HEK293T (cell line): ENCODE measurements around the gene GRAMD2B.
A peak's percentile ranks its signal among the peaks of the same experiment; 100 is the strongest.
"Not testable (repeated sequence)": the region's sequence is repeated elsewhere in the genome, so short reads cannot be mapped to it uniquely, and the experiment has no call there.

ENCODE experiments used
- CTCF ChIA-PET: fragments of 350-600 bp; formaldehyde crosslinking; extraction: SDS; loops from one replicate; lab custom pipeline; 2021; ENCODE audit warnings: antibody characterized with exemption, inconsistent platforms; lab: Yijun Ruan, JAX
- POLR2A ChIA-PET: fragments of 350-600 bp; formaldehyde crosslinking; extraction: SDS; loops from one replicate; lab custom pipeline; 2020; ENCODE audit warnings: antibody characterized with exemption, inconsistent platforms; lab: Yijun Ruan, JAX
- DNase-seq: peaks from one replicate; pipeline ENCODE4 v3.0.0; 2012; ENCODE audit warnings: mixed read lengths; ENCODE audit errors: extremely low spot score
- ARNT ChIP-seq: fragments of 450-650 bp; IDR thresholded peaks from 2 replicates; pipeline ENCODE4 v1.6.1; 2017; ENCODE audit warnings: mild to moderate bottlenecking
- BHLHE40 ChIP-seq: fragments of 450-650 bp; IDR thresholded peaks from 2 replicates; pipeline ENCODE4 v1.6.1; 2016; ENCODE audit warnings: mild to moderate bottlenecking, moderate library complexity, borderline replicate concordance
- CTBP1 ChIP-seq: fragments of 450-650 bp; IDR thresholded peaks from 2 replicates; pipeline ENCODE4 v1.6.1; 2016; ENCODE audit warnings: borderline replicate concordance
- ELF4 ChIP-seq: fragments of 450-650 bp; IDR thresholded peaks from 2 replicates; pipeline ENCODE4 v1.6.1; 2017; ENCODE audit warnings: antibody characterized with exemption
- FOXA1 ChIP-seq: fragments of 450-650 bp; IDR thresholded peaks from 2 replicates; pipeline ENCODE4 v1.6.1; 2016; ENCODE audit warnings: mild to moderate bottlenecking
- FOXK2 ChIP-seq: fragments of 450-650 bp; IDR thresholded peaks from 2 replicates; pipeline ENCODE4 v1.6.1; 2016; ENCODE audit warnings: mild to moderate bottlenecking
- FOXM1 ChIP-seq: fragments of 450-650 bp; IDR thresholded peaks from 2 replicates; pipeline ENCODE4 v1.6.1; 2017; ENCODE audit warnings: mild to moderate bottlenecking, borderline replicate concordance
- HDGF ChIP-seq: fragments of 450-650 bp; IDR thresholded peaks from 2 replicates; pipeline ENCODE4 v1.6.1; 2017; ENCODE audit warnings: antibody characterized with exemption, borderline replicate concordance
- L3MBTL2 ChIP-seq: fragments of 450-650 bp; conservative IDR thresholded peaks from 2 replicates; pipeline ENCODE4 v1.6.1; 2016; ENCODE audit warnings: mild to moderate bottlenecking
- LEF1 ChIP-seq: fragments of 450-650 bp; IDR thresholded peaks from 2 replicates; pipeline ENCODE4 v1.6.1; 2017; ENCODE audit warnings: mild to moderate bottlenecking, borderline replicate concordance
- NFRKB ChIP-seq: fragments of 450-650 bp; IDR thresholded peaks from 2 replicates; pipeline ENCODE4 v1.6.1; 2016; ENCODE audit warnings: mild to moderate bottlenecking, moderate library complexity
- PKNOX1 ChIP-seq: fragments of 450-650 bp; IDR thresholded peaks from 2 replicates; pipeline ENCODE4 v1.6.1; 2016
- SP1 ChIP-seq: fragments of 450-650 bp; IDR thresholded peaks from 2 replicates; pipeline ENCODE4 v1.6.1; 2017
- SUZ12 ChIP-seq: fragments of 450-650 bp; IDR thresholded peaks from 2 replicates; pipeline ENCODE4 v1.6.1; 2016; ENCODE audit warnings: mild to moderate bottlenecking
- TARDBP ChIP-seq: fragments of 450-650 bp; IDR thresholded peaks from 2 replicates; pipeline ENCODE4 v1.6.1; 2016
- ZNF384 ChIP-seq: fragments of 450-650 bp; IDR thresholded peaks from 2 replicates; pipeline ENCODE4 v1.6.1; 2016

GRAMD2B gene

GRCh38 chr5:126422994-126423788, at the start of gene GRAMD2B:
GRAMD2B (plus strand) TSS chr5:126423409; CDS start chr5:126423607, 198 bp downstream.
- POLR2A ChIA-PET, result interaction anchor here (0.6 to 1.5 kb wide), 6 partner anchors 9 to 178 kb away, joined by 3 to 5 read pairs (median 4); partner anchors contain the start of genes ALDH7A1 and PHAX
- no peak for TF ChIP-seq CTBP1
- TF ChIP-seq SUZ12, result no peak
- TF ChIP-seq SP1, result no peak
- no peak for TF ChIP-seq L3MBTL2
- no peak for TF ChIP-seq LEF1
- TF ChIP-seq HDGF, result no peak
- TF ChIP-seq FOXA1, result no peak
- TF ChIP-seq PKNOX1, result no peak
- no peak for TF ChIP-seq FOXK2
- no peak for TF ChIP-seq TARDBP
- TF ChIP-seq ZNF384, result no peak
- no peak for TF ChIP-seq FOXM1
- TF ChIP-seq NFRKB, result no peak
- TF ChIP-seq ELF4, result no peak
- no peak for TF ChIP-seq BHLHE40
- CTCF ChIA-PET, result interaction anchor here (1.2 to 1.9 kb wide), 2 partner anchors 14 to 77 kb away, joined by 5 to 6 read pairs; no protein-coding TSS in a partner anchor
- no peak for DNase-seq

GRCh38 chr5:126374109-126374416, 49.1 kb upstream of the GRAMD2B start:
- TF ChIP-seq L3MBTL2 (no peak), FOXK2 (no peak), ELF4 (no peak), FOXM1 (no peak), ARNT (no peak), NFRKB (no peak), BHLHE40 (no peak), PKNOX1 (no peak), CTBP1 (no peak), HDGF (no peak), ZNF384 (no peak)
- ChIA-PET POLR2A (no interaction called here), CTCF (no interaction called here)
- no peak for DNase-seq

- ChIA-PET CTCF (no interaction called here), POLR2A (no interaction called here)
- no peak for DNase-seq
- TF ChIP-seq SUZ12 (no peak), FOXM1 (no peak), BHLHE40 (no peak), PKNOX1 (no peak)
Measured at GRCh38 chr5:126376443-126376842, 46.8 kb upstream of the GRAMD2B start.

GRCh38 chr5:126377424-126377823, 45.8 kb upstream of the GRAMD2B start:
- no peak for TF ChIP-seq ARNT
- no peak for TF ChIP-seq FOXA1
- TF ChIP-seq HDGF, result no peak
- no peak for TF ChIP-seq FOXM1
- no peak for TF ChIP-seq BHLHE40
- no peak for TF ChIP-seq FOXK2
- TF ChIP-seq NFRKB, result no peak
- TF ChIP-seq ZNF384, result no peak
- no peak for TF ChIP-seq TARDBP
- no peak for TF ChIP-seq CTBP1
- no peak for TF ChIP-seq LEF1
- no peak for TF ChIP-seq ELF4
- TF ChIP-seq SUZ12, result no peak
- TF ChIP-seq SP1, result no peak
- DNase-seq, result no peak
- POLR2A ChIA-PET, result no interaction called here
- CTCF ChIA-PET, result no interaction called here

GRCh38 chr5:126380316-126380715, 42.9 kb upstream of the GRAMD2B start:
- POLR2A ChIA-PET, CTCF ChIA-PET, DNase-seq: not testable (repeated sequence)

GRCh38 chr5:126383246-126383645, 40.0 kb upstream of the GRAMD2B start:
- TF ChIP-seq ELF4 (no peak), FOXA1 (peak; percentile 71; the same call in 1 of the 2 replicates), PKNOX1 (peak; percentile 74)
- ChIA-PET CTCF (no interaction called here), POLR2A (no interaction called here)
- no peak for DNase-seq
